ENCODE results near the gene MED27. TPM values are rescaled to one million over a fixed set of nuclear protein-coding genes. Genes with fewer than 3 reads are reported as not detected.

MED27 gene
- total RNA-seq, 1 donor from 2014 or later = 13.7 TPM

GRCh38 chr9:132007371-132008025, 72.2 kb downstream of the MED27 start:
- no peak for ATAC-seq (ENCODE audit: poor library complexity)

GRCh38 chr9:132006677-132007370, 72.8 kb downstream of the MED27 start:
- peak; percentile 55 for ATAC-seq (ENCODE audit: poor library complexity)
- intact Hi-C loops (cut with DNase I) = no loop called here
- no peak for DNase-seq

More at GRCh38 chr9:132007371-132008025, 72.2 kb downstream of the MED27 start:
- no peak for DNase-seq
- intact Hi-C loops (cut with DNase I) = no loop called here

- no peak for DNase-seq
- intact Hi-C loops (cut with DNase I) = no loop called here
- peak; percentile 48 for ATAC-seq (ENCODE audit: poor library complexity)
Measured at GRCh38 chr9:132005899-132006298, 73.8 kb downstream of the MED27 start.

DNA sequence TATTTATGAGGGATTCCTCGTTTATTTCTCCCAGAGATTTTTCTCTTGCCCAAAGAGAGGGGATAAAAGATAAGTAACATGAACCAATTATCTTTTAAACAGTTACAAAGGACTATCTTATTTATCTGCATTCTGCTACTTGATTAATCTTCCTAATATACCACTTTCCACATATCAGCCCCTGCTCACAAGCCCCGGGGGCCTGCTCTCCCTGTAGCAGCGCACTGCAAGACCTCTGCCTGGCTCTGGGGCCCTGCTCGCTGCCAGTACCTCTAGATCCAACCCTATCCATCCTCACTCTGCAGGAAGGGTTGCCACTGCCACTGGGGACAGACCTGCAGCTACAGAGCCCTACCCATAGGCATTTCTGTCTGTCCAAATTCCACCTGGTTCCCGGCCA, 75.3 kb downstream of the MED27 start:
- intact Hi-C loops (cut with DNase I) = no loop called here
- DNase-seq = no peak
- no peak for ATAC-seq (ENCODE audit: poor library complexity)

- no peak for ATAC-seq (ENCODE audit: poor library complexity)
- intact Hi-C loops (cut with DNase I) = no loop called here
- no peak for DNase-seq
Measured at GRCh38 chr9:132003896-132004295, 75.8 kb downstream of the MED27 start.

DNA sequence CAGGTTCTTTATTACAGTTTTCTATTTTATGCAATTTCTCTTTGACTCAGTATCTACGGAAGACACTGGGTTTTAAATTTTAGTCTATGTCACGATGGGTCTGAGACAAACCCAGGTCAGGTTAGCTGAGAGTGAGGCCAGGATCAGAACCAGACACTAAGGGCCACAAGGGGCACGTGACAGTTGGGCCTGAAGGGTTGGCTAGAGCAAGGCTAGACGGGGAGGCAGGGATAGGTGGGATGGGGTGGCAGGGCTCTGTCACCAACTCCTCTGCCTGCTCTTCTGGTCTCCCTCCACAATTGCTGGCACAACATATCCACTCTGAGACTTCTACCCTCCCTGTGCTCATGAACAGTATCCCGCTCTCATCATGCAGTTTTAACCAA, 76.4 kb downstream of the MED27 start:
- no peak for ATAC-seq (ENCODE audit: poor library complexity)
- intact Hi-C loops (cut with DNase I) = no loop called here
- DNase-seq = no peak

DNA sequence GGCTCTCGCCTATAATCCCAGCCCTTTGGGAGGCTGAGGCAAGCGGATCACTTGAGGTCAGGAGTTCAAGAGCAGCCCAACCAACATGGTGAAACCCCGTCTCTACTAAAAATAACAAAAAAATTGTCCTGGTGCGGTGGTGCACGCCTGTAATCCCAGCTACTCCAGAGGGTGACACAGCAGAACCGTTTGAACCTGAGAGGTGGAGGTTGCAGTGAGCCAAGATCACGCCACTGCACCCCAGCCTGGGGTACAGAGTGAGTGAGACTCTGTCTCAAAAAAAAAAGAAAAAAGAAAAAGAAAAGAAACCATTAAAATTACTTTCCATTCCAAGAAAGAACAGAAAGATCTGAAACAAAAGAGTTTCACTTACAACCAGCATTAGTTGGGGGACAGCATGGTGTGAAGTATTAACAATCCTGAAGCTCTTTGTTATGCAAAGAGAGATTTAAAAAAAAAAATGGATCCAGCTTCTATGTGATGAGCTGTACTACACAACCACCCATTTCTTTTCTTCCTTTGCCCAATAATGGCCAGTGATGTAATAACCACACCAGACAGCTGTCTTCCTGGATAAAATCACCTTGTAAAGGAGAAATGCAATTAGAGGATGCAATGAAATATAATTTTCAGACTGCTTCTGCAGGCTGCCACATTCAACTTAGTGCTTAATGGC, 76.9 kb downstream of the MED27 start:
- ATAC-seq (ENCODE audit: poor library complexity) (no peak), DNase-seq (no peak)
- intact Hi-C loops (cut with DNase I) = no loop called here

DNA sequence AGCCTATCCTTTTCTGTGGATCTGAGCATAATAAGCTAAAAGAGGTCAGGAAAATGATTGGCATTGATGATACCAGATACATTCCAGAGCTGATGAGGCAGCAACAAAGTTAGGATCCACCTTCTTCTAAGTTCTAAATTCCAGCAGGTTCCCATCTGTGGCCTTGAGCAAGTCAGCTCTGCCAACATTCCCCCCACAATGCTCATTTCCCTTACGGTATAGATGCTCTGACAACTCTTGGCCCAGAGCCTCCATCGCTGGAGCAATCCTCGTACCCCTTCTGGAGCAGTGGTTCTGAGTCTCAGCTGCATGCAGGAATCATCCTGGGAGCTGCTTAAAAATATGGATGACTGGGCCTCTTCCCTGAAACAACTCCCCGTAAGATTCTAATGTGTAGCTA, 78.1 kb downstream of the MED27 start:
- ATAC-seq (ENCODE audit: poor library complexity) = no peak
- intact Hi-C loops (cut with DNase I) = no loop called here
- DNase-seq = no peak

DNA sequence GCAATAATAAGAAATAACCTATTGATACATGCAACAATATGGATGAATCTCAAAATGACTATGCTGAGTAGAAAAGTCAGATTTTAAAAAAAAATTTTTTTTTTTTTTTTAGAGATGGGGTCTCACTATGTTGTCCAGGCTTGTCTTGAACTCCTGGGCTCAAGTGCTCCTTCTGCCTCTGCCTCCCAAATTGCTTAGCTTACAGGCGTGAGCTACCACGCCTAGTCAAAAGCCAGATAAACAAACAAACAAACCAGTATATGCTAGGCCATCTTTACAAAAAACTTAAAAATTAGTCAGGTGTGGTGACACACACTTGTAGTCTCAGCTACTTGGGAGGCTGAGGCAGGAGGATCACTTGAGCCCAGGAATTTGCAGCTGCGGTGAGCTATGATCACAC, 79.0 kb downstream of the MED27 start:
- intact Hi-C loops (cut with DNase I) = no loop called here
- no peak for ATAC-seq (ENCODE audit: poor library complexity)

DNA sequence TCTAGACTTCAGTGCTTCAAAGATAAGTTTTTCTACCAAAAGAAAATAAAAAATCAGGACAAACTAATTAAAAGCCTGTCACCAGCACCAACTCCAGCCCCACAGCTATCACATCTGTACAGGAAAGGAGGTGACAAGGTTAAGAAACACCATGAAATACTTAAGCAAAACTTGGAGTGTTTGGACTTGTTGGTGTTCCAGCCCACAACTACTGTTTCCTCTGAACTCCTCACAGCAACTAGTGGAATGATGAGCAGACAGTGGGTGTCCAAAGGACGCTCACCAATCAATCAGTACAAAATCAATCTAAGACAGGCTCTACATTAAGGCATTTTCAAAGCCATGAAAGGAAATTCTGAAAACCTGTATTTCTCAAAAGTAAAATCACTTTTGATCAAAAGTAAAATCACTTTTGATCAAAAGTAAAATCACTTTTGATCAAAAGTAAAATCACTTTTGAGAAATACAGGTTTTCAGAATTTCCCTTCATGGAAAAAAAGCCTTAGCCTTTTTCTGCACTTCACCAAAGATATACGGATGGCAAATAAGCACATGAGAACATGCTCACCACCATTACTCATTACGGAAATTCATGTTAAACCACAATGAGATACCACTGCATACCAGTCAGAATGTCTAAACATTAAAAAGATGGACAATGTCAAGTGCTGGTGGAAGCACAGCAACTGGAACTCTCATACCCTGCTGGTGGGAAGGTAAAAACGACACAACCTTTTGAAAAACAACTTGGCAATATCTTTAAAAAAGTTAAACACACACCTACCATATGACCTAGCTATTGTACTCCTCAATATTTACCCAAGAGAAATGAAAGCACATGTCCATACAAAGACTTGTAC, 79.7 kb downstream of the MED27 start:
- intact Hi-C loops (cut with DNase I) = no loop called here
- ATAC-seq (ENCODE audit: poor library complexity) (no peak), DNase-seq (no peak)

More for the DNA sequence above, 79.0 kb downstream of the MED27 start:
- no peak for DNase-seq

GRCh38 chr9:131997779-131998178, 81.9 kb downstream of the MED27 start:
- peak; percentile 61 for DNase-seq
- intact Hi-C loops (cut with DNase I) = no loop called here
- peak; percentile 88 for ATAC-seq (ENCODE audit: poor library complexity)

DNA sequence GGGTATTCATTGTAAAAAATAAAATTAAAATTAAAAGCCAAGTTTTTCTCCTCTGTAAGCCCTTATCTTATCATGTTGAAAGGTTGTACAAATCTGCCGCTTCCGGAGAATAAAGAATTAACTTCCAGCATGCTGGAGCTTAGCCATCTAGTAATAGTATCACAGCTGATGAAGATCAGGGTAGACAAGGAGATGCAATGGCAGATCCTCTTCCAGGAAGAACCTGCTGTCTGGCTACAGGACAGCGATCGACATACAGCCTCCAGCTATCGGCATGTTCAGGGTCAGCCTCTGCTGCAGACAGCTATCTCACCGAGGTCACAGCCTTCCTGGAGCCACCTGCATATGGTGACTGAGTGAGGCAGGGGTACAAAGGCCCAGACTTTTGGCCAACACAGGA, 82.6 kb downstream of the MED27 start:
- intact Hi-C loops (cut with DNase I) = no loop called here

GRCh38 chr9:131995382-131995781, 84.3 kb downstream of the MED27 start:
- ATAC-seq (ENCODE audit: poor library complexity) = no peak
- intact Hi-C loops (cut with DNase I) = no loop called here
- DNase-seq = no peak

More for the DNA sequence above, 82.6 kb downstream of the MED27 start:
- no peak for ATAC-seq (ENCODE audit: poor library complexity)
- DNase-seq = no peak

DNA sequence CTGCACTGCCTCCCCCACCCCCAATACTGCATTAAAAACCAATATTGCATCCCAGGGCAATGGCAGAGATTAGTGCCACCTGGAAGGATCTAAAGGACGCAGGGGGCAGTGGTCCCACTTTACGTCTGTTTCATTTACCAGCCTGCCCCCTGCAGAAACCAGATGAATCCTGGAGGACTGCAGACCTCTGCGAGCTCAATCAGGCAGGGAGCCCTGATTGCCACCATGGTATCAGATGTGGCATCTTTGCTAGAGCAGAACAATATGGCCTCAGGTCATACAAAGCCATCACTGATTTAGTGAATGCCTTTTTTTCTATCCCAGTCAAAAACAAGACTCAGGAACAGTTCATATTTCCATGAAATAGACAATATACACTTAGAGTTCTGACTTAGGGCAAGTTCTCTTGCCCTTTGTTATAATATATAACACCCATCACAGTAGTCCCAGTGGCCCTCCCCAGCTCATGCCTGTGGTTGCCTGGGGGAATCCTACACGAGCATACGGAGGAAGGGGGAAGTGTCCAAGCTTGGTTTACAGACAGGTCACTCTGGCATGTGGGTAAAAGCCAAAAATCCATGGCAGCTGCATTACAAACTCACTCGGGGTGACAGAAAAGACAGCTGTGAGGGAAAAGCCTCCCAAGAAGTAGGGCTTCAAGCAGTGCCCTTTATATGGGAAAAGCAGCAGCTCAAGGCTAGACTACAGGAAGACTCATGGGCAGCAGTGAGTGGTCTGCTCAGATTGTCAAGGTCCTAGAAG, 85.1 kb downstream of the MED27 start:
- intact Hi-C loops (cut with DNase I) = no loop called here
- DNase-seq = no peak
- no peak for ATAC-seq (ENCODE audit: poor library complexity)

DNA sequence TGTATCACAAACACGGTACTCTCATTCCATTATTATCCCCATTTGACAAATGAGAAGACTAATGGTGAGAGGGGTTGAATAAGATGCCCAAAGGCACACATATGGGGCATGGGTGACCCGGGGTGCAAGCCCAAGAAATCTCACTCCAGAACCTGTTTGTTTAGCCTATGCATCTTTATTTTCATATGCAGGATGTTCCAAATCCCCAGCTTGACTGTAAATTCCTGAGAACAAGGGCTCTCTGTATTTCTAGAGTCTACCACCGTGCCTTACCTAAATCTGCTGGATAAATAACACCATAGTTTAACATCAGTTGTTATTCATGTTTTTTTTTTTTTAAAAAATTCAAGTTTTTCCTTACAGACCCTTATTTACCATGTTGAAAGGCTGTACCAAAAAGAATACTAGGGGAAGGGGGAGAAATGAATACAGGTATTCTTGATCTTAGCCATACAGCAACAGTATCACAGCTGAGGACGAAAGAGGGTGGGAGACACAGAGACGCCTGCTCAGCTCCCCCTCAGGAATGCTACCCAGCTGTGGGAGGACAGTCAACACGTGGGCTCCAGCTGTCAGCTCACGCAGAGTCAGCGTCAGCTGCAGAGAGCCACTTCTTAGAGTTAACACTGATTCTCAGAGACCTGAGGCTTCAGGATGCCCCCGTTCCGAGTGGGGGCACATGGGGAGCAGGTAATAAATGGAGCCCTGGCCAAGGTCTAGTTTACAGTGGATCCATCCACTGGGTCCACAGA, 86.6 kb downstream of the MED27 start:
- intact Hi-C loops (cut with DNase I) = no loop called here
- ATAC-seq (ENCODE audit: poor library complexity) (no peak), DNase-seq (no peak)

DNA sequence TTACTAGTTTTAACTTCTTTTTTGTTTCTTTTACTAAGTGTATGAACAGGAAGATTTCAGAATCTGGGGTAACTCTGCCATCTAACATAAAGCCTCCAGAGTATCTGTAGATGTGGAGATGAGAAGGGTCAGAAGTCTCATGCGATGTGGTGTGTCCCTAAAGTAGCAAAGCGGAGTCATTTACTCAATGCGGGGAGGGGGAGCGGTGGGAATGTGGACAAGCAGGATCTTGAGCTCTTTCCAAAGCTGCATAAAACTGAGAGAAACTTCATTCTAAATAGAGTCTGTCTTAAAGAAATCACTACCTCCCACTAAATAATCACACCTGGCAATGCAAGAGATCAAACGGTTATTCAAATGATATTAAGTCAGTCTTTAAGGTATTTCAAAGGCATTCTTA, 92.4 kb downstream of the MED27 start:
- intact Hi-C loops (cut with DNase I) = no loop called here
- no peak for ATAC-seq (ENCODE audit: poor library complexity)
- no peak for DNase-seq

- no peak for DNase-seq
- intact Hi-C loops (cut with DNase I) = no loop called here
- no peak for ATAC-seq (ENCODE audit: poor library complexity)
Measured at GRCh38 chr9:131986576-131986975, 93.1 kb downstream of the MED27 start.

DNA sequence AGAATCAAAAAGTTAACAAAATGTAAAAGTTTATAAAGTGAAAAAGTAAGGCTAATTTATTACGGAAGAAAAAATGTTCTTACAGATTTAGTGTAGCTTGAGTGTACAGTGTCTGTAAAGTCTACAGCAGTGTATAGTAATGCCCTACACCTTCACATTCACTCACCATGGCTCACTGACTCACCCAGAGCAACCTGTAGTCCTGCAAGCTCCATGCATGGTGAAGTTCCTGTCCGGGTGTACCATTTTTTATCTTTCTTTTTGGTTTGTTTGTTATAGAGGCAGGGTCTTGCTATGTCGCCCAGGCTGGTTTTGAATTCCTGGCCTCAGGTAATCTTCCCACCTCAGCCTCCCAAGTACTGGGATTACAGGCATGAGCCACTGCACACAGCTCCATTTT, 93.6 kb downstream of the MED27 start:
- ATAC-seq (ENCODE audit: poor library complexity) = no peak
- intact Hi-C loops (cut with DNase I) = no loop called here
- DNase-seq = no peak
